ENCODE results near the gene FEN1. TPM values are rescaled to one million over a fixed set of nuclear protein-coding genes. Genes with fewer than 3 reads are reported as not detected.

The FEN1 gene
- total and polyA plus RNA-seq, 2 of the 13 experiments (the other 11 are each of a cell fraction or from before 2014, with no cell fraction given) = 12.4 to 102 TPM

DNA sequence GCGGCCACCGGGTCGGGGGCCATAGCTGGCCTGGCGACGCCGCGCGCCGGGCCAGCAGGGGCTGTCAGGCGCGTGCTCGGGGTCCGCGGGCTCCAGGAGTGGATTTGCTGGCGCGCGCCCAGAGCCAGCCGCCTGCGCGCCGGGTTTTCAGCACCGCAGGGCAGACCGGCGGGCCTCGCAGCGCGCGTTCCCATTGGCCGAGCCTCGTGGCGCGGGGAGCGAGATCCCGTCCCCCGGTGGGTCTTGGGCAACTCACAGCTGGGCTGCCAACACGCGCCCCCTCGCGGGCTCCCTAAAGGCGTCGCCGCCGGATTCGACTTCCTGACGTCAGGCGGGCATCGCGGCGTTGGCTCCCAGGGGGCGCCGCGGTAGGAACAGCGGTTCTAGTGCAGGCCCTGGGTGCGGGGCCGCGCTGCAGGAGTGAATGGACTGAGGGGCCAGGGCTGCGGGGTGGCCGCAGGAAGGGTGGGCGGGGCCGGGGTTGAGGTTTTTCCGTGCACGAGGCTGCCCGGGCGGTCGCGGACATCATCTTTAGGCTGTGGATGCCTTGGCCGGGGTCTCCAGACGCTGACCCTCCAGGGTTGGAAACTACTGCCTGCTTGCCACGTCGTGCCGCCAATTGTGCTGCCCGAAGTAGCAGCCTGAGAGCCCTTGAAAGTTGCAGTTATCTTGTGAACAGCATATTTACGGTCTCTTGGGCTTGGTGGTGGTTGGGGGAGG, 24.2 kb downstream of the FEN1 start, which contains the start of gene FADS1 (continued):
- TF ChIP-seq, protein P1, sequence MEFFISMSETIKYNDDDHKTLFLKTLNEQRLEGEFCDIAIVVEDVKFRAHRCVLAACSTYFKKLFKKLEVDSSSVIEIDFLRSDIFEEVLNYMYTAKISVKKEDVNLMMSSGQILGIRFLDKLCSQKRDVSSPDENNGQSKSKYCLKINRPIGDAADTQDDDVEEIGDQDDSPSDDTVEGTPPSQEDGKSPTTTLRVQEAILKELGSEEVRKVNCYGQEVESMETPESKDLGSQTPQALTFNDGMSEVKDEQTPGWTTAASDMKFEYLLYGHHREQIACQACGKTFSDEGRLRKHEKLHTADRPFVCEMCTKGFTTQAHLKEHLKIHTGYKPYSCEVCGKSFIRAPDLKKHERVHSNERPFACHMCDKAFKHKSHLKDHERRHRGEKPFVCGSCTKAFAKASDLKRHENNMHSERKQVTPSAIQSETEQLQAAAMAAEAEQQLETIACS (CRISPR knock-in tag; IDR thresholded peaks at IDR 0.05) = peak; percentile 92
- TF ChIP-seq, protein P2, sequence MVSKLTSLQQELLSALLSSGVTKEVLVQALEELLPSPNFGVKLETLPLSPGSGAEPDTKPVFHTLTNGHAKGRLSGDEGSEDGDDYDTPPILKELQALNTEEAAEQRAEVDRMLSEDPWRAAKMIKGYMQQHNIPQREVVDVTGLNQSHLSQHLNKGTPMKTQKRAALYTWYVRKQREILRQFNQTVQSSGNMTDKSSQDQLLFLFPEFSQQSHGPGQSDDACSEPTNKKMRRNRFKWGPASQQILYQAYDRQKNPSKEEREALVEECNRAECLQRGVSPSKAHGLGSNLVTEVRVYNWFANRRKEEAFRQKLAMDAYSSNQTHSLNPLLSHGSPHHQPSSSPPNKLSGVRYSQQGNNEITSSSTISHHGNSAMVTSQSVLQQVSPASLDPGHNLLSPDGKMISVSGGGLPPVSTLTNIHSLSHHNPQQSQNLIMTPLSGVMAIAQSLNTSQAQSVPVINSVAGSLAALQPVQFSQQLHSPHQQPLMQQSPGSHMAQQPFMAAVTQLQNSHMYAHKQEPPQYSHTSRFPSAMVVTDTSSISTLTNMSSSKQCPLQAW (CRISPR knock-in tag; IDR thresholded peaks at IDR 0.05) = peak; percentile 89
- TF ChIP-seq PHF5A (CRISPR knock-in tag; IDR thresholded peaks at IDR 0.05; ENCODE audit: low read depth, unreplicated experiment) = peak; percentile 64
- TF ChIP-seq TCF7 (IDR thresholded peaks at IDR 0.05; ENCODE audit: low read depth) = no peak
- TF ChIP-seq, protein P3, sequence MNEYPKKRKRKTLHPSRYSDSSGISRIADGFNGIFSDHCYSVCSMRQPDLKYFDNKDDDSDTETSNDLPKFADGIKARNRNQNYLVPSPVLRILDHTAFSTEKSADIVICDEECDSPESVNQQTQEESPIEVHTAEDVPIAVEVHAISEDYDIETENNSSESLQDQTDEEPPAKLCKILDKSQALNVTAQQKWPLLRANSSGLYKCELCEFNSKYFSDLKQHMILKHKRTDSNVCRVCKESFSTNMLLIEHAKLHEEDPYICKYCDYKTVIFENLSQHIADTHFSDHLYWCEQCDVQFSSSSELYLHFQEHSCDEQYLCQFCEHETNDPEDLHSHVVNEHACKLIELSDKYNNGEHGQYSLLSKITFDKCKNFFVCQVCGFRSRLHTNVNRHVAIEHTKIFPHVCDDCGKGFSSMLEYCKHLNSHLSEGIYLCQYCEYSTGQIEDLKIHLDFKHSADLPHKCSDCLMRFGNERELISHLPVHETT (CRISPR knock-in tag; conservative IDR thresholded peaks at IDR 0.05) = peak; percentile 56; the same call in 1 of the 2 replicates
- TF ChIP-seq, protein P4, sequence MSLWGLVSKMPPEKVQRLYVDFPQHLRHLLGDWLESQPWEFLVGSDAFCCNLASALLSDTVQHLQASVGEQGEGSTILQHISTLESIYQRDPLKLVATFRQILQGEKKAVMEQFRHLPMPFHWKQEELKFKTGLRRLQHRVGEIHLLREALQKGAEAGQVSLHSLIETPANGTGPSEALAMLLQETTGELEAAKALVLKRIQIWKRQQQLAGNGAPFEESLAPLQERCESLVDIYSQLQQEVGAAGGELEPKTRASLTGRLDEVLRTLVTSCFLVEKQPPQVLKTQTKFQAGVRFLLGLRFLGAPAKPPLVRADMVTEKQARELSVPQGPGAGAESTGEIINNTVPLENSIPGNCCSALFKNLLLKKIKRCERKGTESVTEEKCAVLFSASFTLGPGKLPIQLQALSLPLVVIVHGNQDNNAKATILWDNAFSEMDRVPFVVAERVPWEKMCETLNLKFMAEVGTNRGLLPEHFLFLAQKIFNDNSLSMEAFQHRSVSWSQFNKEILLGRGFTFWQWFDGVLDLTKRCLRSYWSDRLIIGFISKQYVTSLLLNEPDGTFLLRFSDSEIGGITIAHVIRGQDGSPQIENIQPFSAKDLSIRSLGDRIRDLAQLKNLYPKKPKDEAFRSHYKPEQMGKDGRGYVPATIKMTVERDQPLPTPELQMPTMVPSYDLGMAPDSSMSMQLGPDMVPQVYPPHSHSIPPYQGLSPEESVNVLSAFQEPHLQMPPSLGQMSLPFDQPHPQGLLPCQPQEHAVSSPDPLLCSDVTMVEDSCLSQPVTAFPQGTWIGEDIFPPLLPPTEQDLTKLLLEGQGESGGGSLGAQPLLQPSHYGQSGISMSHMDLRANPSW (CRISPR knock-in tag; IDR thresholded peaks at IDR 0.05; ENCODE audit: borderline replicate concordance) = no peak
- TF ChIP-seq, protein P5, sequence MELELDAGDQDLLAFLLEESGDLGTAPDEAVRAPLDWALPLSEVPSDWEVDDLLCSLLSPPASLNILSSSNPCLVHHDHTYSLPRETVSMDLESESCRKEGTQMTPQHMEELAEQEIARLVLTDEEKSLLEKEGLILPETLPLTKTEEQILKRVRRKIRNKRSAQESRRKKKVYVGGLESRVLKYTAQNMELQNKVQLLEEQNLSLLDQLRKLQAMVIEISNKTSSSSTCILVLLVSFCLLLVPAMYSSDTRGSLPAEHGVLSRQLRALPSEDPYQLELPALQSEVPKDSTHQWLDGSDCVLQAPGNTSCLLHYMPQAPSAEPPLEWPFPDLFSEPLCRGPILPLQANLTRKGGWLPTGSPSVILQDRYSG (CRISPR knock-in tag; IDR thresholded peaks at IDR 0.05) = 0 out of 2 replicates have a peak, but pooled peaks have one; percentile 40
- peak; percentile 58; the same call in 1 of the 2 replicates for TF ChIP-seq PHF8 (CRISPR knock-in tag; IDR thresholded peaks at IDR 0.05)
- no peak; the same call in none of the 2 replicates for TF ChIP-seq ZNF772 (CRISPR knock-in tag; IDR thresholded peaks at IDR 0.05)
- TF ChIP-seq SRF (IDR thresholded peaks at IDR 0.05; ENCODE audit: low read depth, low read length) = 0 out of 2 replicates have a peak, but pooled peaks have one; percentile 23
- TF ChIP-seq SMAD9 (CRISPR knock-in tag; IDR thresholded peaks at IDR 0.05) = no peak
- TF ChIP-seq HIVEP1 (CRISPR knock-in tag; IDR thresholded peaks at IDR 0.05) = peak; percentile 89
- TF ChIP-seq MYC (CRISPR knock-in tag; IDR thresholded peaks at IDR 0.05; ENCODE audit: borderline replicate concordance) = peak; percentile 89
- peak; percentile 92; the same call in 1 of the 2 replicates for TF ChIP-seq AKAP8 (CRISPR knock-in tag; IDR thresholded peaks at IDR 0.05)
- TF ChIP-seq ZNF616 (CRISPR knock-in tag; IDR thresholded peaks at IDR 0.05; ENCODE audit: low read depth) = peak; percentile 83
- TF ChIP-seq, protein P6, sequence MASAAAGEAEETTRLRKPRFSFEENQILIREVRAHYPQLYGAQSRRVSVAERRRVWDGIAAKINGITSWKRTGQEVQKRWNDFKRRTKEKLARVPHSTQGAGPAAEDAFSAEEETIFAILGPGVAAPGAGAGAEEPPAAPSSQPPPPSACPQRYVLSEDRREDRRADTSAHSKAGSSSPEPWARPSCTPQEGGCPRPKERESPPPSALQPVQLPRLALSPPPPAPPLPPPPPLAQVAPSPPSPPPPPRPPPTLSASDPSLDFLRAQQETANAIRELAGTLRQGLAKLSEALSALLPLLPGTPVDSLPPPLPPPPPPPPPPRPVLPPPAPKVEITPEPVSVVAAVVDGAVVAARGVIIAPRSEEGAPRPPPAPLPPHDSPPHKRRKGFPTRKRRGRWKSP (CRISPR knock-in tag; IDR thresholded peaks at IDR 0.05) = peak; percentile 95
- no peak for TF ChIP-seq ZNF496 (CRISPR knock-in tag; IDR thresholded peaks at IDR 0.05; ENCODE audit: insufficient replicate concordance)
- no peak for TF ChIP-seq MZF1 (CRISPR knock-in tag; IDR thresholded peaks at IDR 0.05; ENCODE audit: borderline replicate concordance)
